Stimulated activated CD4-positive, alpha-beta T cell treated with anti-CD3 and anti-CD28 coated beads, Interleukin-4, amount 100 ng/mL, for 24 hours (primary cell): ENCODE results near the gene CHTF18.
"Not testable (repeated sequence)": the region's sequence is repeated elsewhere in the genome, so short reads cannot be mapped to it uniquely, and the experiment has no call there.

Experiments
- DNase-seq: peaks from one replicate; pipeline ENCODE4 v3.0.0-alpha.2; 2020

CHTF18 gene

GRCh38 chr16:832652-833336 lies 44.4 kb downstream of the CHTF18 start:
- DNase-seq = no peak

- no peak for DNase-seq
Observed at GRCh38 chr16:833411-833810, 45.0 kb downstream of the CHTF18 start.

GRCh38 chr16:835373-835772 lies 47.0 kb downstream of the CHTF18 start:
- no peak for DNase-seq

- DNase-seq = no peak
Observed at GRCh38 chr16:836221-836620, 47.8 kb downstream of the CHTF18 start.

- DNase-seq = not testable (repeated sequence)
Observed at GRCh38 chr16:836822-837221, 48.4 kb downstream of the CHTF18 start.

- DNase-seq = no peak
Observed at GRCh38 chr16:838741-839140, 50.3 kb downstream of the CHTF18 start.

- no peak for DNase-seq
Observed at GRCh38 chr16:839643-840408, 51.4 kb downstream of the CHTF18 start.

GRCh38 chr16:840561-841454 lies 52.4 kb downstream of the CHTF18 start:
- no peak for DNase-seq

GRCh38 chr16:841455-842060 lies 53.1 kb downstream of the CHTF18 start:
- DNase-seq = no peak

- DNase-seq = no peak
Observed at GRCh38 chr16:842061-842476, 53.6 kb downstream of the CHTF18 start.

- DNase-seq = no peak
Observed at GRCh38 chr16:842711-843560, 54.5 kb downstream of the CHTF18 start.

- no peak for DNase-seq
Observed at GRCh38 chr16:843771-844170, 55.4 kb downstream of the CHTF18 start.

GRCh38 chr16:844638-845350 lies 56.4 kb downstream of the CHTF18 start:
- DNase-seq = no peak

GRCh38 chr16:845351-845745 lies 56.9 kb downstream of the CHTF18 start:
- DNase-seq = no peak

- DNase-seq = no peak
Observed at GRCh38 chr16:847151-847550, 58.7 kb downstream of the CHTF18 start.
